SK-N-SH (cell line): ENCODE data around the gene DERL3.

ENCODE experiments used
- CHD2 ChIP-seq: fragments of 150-350 bp; IDR thresholded peaks from 2 replicates; pipeline ENCODE4 v1.6.1; 2018; ENCODE audit warnings: low read length; ENCODE audit not compliant: partially characterized antibody
- CTCF ChIP-seq: fragments of 200-600 bp; sonication (generic); IDR thresholded peaks from 2 replicates; pipeline ENCODE4 v1.6.1; 2017; ENCODE audit warnings: antibody characterized with exemption, mild to moderate bottlenecking, moderate library complexity
- EP300 ChIP-seq, 2 experiments: IDR thresholded peaks; 2 replicates each; pipeline versions ENCODE4 v1.4.0 to v1.6.1; 2012; ENCODE audit warnings: borderline replicate concordance in 1 of 2, low read depth in 1 of 2, low read length in 1 of 2
- NRF1 ChIP-seq: IDR thresholded peaks from 2 replicates; pipeline ENCODE4 v1.6.1; 2012; ENCODE audit warnings: low read depth, mild to moderate bottlenecking, low read length
- RAD21 ChIP-seq: IDR thresholded peaks from 2 replicates; pipeline ENCODE4 v1.6.1; 2012; ENCODE audit warnings: mild to moderate bottlenecking, low read length
- TCF12 ChIP-seq: IDR thresholded peaks from 2 replicates; pipeline ENCODE4 v1.4.0; 2012
- USF2 ChIP-seq: fragments of 150-350 bp; IDR thresholded peaks from 2 replicates; pipeline ENCODE4 v1.6.1; 2017; ENCODE audit warnings: antibody characterized with exemption, low read length, low read depth, borderline replicate concordance

DNA sequence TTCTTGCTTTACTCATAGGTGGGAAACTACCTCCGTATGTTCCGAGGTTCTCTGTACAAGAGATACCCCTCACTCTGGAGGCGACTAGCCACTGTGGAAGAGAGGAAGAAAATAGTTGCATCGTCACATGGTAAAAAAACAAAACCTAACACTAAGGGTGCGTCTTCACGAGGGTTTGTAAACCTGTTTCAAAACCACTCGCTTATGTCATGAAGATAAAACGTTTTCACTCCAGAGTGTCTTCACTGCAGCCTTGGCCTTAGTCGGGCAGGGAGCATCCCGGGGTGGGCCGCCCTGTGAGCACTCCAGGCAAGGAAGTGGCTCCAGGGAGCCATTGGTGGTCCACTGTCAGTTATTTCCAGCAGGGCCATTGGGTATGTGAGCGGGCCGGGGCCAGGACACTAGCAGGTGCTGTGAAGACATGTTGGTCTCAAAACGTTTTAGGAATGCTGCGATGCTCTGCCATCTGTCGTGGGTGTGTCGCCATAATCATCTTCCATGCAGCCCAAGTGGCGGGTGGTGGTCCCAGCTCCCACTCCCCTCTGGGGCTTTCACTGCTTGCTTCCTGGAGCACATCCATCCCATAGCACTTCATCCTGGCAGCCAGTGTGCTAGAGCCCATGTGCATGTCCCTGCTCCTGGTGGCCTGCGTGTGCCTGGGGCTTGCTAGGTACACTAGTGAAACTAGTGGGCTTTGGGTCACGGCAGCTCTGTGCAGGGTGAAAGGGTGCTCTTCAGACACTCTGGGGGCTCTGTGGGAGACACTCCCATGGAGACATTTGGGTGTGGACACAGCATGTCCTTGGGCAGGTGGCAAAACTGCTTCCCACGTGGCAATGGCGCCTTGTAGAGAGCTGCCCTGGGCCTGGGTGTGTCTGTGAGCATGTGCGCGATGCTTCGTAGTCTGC is 46.8 kb downstream of the DERL3 start:
- no peak for TF ChIP-seq CTCF
- no peak for TF ChIP-seq USF2
- TF ChIP-seq NRF1, result no peak
- no peak for TF ChIP-seq RAD21
- TF ChIP-seq EP300 (IDR thresholded peaks at IDR 0.05; ENCODE audit: borderline replicate concordance in 1 of 2, low read depth in 1 of 2, low read length in 1 of 2), result no peak
- no peak for TF ChIP-seq TCF12
- no peak for TF ChIP-seq CHD2
